Body of pancreas (tissue), 4 donors: Measurements from ENCODE around the gene KRT80.

ENCODE experiments used
- CTCF ChIP-seq, 7 experiments: fragments of 450-650 bp in 4 of 7; fragments of 200-600 bp in 3 of 7; sonication (generic) in 3 of 7; IDR thresholded peaks; one replicate each; pipeline ENCODE4 v1.5.1; 2016 to 2019; ENCODE audit warnings: antibody characterized with exemption in 7 of 7
- POLR2A ChIP-seq, 3 donors: fragments of 450-650 bp; IDR thresholded peaks; one replicate each; pipeline ENCODE4 v1.6.1; 2016; ENCODE audit warnings: antibody characterized with exemption in 3 of 3, mild to moderate bottlenecking in 2 of 3

GRCh38 chr12:52142431-52142830, 49.4 kb downstream of the KRT80 start:
- TF ChIP-seq POLR2A (IDR thresholded peaks at IDR 0.05) (no peak), CTCF (IDR thresholded peaks at IDR 0.05) (no peak)
